ENCODE measurements around the gene CMTM4.

- no peak for TF ChIP-seq POLR2AphosphoS5 (IDR thresholded peaks at IDR 0.05)
- TF ChIP-seq, protein P1, sequence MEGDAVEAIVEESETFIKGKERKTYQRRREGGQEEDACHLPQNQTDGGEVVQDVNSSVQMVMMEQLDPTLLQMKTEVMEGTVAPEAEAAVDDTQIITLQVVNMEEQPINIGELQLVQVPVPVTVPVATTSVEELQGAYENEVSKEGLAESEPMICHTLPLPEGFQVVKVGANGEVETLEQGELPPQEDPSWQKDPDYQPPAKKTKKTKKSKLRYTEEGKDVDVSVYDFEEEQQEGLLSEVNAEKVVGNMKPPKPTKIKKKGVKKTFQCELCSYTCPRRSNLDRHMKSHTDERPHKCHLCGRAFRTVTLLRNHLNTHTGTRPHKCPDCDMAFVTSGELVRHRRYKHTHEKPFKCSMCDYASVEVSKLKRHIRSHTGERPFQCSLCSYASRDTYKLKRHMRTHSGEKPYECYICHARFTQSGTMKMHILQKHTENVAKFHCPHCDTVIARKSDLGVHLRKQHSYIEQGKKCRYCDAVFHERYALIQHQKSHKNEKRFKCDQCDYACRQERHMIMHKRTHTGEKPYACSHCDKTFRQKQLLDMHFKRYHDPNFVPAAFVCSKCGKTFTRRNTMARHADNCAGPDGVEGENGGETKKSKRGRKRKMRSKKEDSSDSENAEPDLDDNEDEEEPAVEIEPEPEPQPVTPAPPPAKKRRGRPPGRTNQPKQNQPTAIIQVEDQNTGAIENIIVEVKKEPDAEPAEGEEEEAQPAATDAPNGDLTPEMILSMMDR (IDR thresholded peaks at IDR 0.05; ENCODE audit: poor library complexity, severe bottlenecking): no peak
These were observed 101.8 kb downstream of the CMTM4 start for GRCh38 chr16:66594739-66595138.
